Activated naive CD8-positive, alpha-beta T cell treated with anti-CD3 and anti-CD28 coated beads, Interleukin-2, amount 50 U/mL, for 16 hours (primary cell): ENCODE measurements around the gene RMDN3.

Experiments
- DNase-seq: peaks from one replicate; pipeline ENCODE4 v3.0.0-alpha.2; 2020; ENCODE audit warnings: low read depth, low spot score

Gene RMDN3

DNA sequence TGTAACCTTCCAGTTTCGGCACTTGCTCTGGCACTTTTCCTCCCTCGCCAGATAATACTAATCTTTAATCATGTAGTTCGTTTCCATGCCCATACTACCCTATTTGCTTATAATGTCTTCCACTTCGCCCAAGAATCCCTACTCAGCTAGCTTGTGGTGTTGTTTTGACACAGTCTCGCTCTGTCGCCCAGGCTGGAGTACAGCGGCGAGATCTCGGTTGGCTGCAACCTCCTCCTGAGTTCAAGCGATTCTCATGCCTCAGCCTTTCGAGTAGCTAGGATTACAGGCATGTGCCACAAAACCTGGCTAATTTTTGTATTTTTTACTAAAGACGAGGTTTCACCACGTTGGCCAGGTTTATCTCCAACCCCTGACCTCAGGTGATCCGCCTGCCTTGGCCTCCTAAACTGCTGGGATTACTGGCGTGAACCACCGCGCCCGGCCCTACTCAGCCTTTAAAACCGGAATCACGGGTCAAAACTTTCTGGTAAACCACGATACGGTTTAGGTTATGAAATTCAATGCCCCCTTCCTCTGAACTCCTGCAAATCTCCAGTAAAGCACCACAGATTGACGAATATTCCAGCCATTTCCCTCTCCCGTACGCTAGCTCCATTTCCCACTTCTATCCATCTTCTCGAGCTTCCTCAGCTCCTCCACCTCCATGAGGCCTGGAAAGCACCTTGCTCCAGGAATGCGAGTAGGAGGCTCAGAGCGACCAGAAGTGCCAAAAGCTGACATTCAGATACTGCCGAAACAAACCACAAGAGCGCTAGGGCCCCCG lies 61.0 kb downstream of the RMDN3 start:
- DNase-seq, result no peak

DNA sequence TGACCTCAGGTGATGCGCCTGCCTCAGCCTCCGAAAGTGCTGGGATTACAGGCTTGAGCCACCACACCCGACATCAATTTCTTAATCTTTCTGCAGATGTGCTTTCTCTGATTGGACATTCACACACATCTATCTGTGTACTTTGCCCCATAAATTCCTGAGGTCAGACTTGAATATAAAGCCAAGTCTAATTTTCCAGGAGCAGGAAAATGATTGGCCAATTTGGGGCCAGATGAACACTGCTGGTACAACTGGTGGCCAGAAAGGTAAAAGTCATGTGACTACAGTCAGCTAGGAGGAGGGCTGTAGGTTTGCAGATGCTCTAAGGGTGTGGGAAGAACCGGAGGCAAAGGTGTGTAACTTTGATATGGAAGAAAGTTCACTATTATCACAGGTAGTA lies 63.3 kb downstream of the RMDN3 start:
- no peak for DNase-seq

DNA sequence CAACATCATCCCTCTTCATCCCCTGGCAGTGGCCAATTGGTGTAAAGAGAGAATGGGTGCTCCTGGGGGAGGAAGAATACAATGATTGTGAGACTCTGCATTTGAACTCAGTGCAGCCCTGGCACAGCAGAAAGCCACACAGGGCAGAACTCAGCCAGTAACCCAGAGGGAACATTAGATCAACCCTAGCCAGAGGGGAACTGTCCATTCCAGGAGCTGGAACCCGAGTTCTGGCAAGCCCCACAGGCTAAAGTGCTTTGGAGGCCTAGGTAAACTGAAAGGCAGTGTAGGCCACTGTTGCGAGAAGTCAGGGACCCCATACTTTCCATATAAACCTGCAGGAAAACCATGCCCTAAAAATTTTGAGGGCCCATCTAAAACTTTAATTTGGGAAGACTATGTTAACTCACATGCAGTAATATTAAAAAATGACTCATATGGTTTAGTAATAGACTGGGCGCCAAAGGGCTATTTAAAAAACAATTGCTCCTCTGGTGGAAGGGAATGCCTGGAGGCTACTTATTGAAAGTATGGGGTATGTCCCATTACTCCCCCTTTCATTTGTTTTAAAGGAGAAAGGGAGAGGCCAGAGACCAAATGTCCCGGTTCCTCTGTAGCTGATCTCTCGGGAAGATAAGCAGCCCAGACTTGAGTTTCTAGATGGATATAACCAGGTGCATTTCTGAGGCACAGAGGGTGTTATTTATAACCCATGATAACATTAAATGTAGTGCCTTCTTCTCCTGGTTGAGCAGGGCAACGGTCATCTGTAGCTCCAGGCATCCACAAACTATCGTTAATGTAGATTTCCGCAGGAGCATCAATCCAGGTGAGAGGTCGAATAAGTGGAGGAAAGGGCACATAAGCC lies 65.9 kb downstream of the RMDN3 start:
- no peak for DNase-seq
